HFFc6 (cell line): Measurements from ENCODE around the gene NPAS3. TPM values are rescaled to one million over a fixed set of nuclear protein-coding genes. Genes with fewer than 3 reads are reported as not detected.

ENCODE experiments used
- DNase-seq: peaks from one replicate; pipeline ENCODE4 v3.0.0-alpha.2; 2018
- H3K27ac Mint-ChIP-seq: 2 replicates; pipeline ENCODE4 v1.8.0; 2020; ENCODE audit warnings: mild to moderate bottlenecking, mixed read lengths
- H3K27me3 Mint-ChIP-seq: 2 replicates; pipeline ENCODE4 v1.8.0; 2021; ENCODE audit warnings: mild to moderate bottlenecking, moderate library complexity, mixed read lengths; ENCODE audit not compliant: insufficient read depth
- H3K36me3 Mint-ChIP-seq: 2 replicates; pipeline ENCODE4 v1.8.0; 2021; ENCODE audit warnings: low read depth, mixed read lengths
- H3K4me1 Mint-ChIP-seq: 2 replicates; pipeline ENCODE4 v1.8.0; 2020; ENCODE audit warnings: low read depth, mixed read lengths
- H3K4me3 Mint-ChIP-seq: 2 replicates; pipeline ENCODE4 v1.8.0; 2020; ENCODE audit warnings: mild to moderate bottlenecking, moderate library complexity, mixed read lengths
- H3K9me3 Mint-ChIP-seq: 2 replicates; pipeline ENCODE4 v1.8.0; 2020; ENCODE audit warnings: mild to moderate bottlenecking, mixed read lengths
- CTCF ChIP-seq: fragments of 200-600 bp; sonication (generic); IDR thresholded peaks from 2 replicates; pipeline ENCODE4 v1.5.0; 2021; ENCODE audit warnings: antibody characterized with exemption, mild to moderate bottlenecking
- total RNA-seq, 6 experiments: library from RNA; stranded (reverse); fragmentation: NEBNext Ultra II Directional; extraction: Animal tissue kit (Norgen Biotek cat#: 25700); gene quantifications; 2 replicates in 1 of 6; 3 replicates in 5 of 6; pipeline ENCODE4 v1.2.3, GENCODE V29; 2021

The NPAS3 gene
- total RNA-seq, 6 experiments from 2014 or later, result not detected

GRCh38 chr14:32905013-32905412 lies 33.7 kb upstream of the NPAS3 start:
- Mint-ChIP-seq H3K27me3 (peaks cover 6% of the 10 kb centered on the region), H3K4me3 (no peak overlapping the region), H3K36me3 (no peaks in the 10 kb centered on the region), H3K27ac (no peak overlapping the region), H3K9me3 (no peaks in the 10 kb centered on the region), H3K4me1 (peaks cover 7% of the 10 kb centered on the region; the same call in 1 of the 2 replicates)
- TF ChIP-seq CTCF, result no peak
- no peak for DNase-seq

GRCh38 chr14:32906672-32907071 lies 32.0 kb upstream of the NPAS3 start:
- Mint-ChIP-seq H3K4me1 (peaks cover 7% of the 10 kb centered on the region; the same call in 1 of the 2 replicates), H3K27ac (no peak overlapping the region), H3K4me3 (no peak overlapping the region), H3K9me3 (no peaks in the 10 kb centered on the region), H3K36me3 (no peaks in the 10 kb centered on the region), H3K27me3 (peaks cover 3% of the 10 kb centered on the region)
- no peak for TF ChIP-seq CTCF
- DNase-seq, result no peak

GRCh38 chr14:32908196-32909084 lies 30.2 kb upstream of the NPAS3 start:
- no peak for DNase-seq

GRCh38 chr14:32913725-32914124 lies 25.0 kb upstream of the NPAS3 start:
- TF ChIP-seq CTCF, result peak; percentile 47
- Mint-ChIP-seq H3K27ac (no peak overlapping the region), H3K4me1 (peaks cover 16% of the 10 kb centered on the region; the same call in 1 of the 2 replicates), H3K27me3 (peaks cover 10% of the 10 kb centered on the region), H3K4me3 (no peak overlapping the region), H3K9me3 (no peaks in the 10 kb centered on the region), H3K36me3 (no peaks in the 10 kb centered on the region)
- DNase-seq, result no peak

More at GRCh38 chr14:32908196-32909084, 30.2 kb upstream of the NPAS3 start:
- Mint-ChIP-seq H3K27me3 (peaks cover 3% of the 10 kb centered on the region), H3K4me3 (no peak overlapping the region), H3K36me3 (no peaks in the 10 kb centered on the region), H3K4me1 (peaks cover 13% of the 10 kb centered on the region; the same call in 1 of the 2 replicates), H3K27ac (no peak overlapping the region), H3K9me3 (no peaks in the 10 kb centered on the region)
- no peak for TF ChIP-seq CTCF

- H3K9me3 Mint-ChIP-seq, result no peaks in the 10 kb centered on the region
- no peak overlapping the region for H3K4me3 Mint-ChIP-seq
Measured at GRCh38 chr14:32914391-32914790, 24.3 kb upstream of the NPAS3 start.

More at GRCh38 chr14:32914391-32914790, 24.3 kb upstream of the NPAS3 start:
- Mint-ChIP-seq H3K27ac (no peak overlapping the region), H3K36me3 (no peaks in the 10 kb centered on the region), H3K4me1 (peaks cover 16% of the 10 kb centered on the region; the same call in 1 of the 2 replicates), H3K27me3 (peaks cover 13% of the 10 kb centered on the region)
- no peak for TF ChIP-seq CTCF
- DNase-seq, result no peak
